ENCODE results near the gene DNAH3. TPM values are rescaled to one million over a fixed set of nuclear protein-coding genes. Genes with fewer than 3 reads are reported as not detected.
"Not testable (repeated sequence)": the region's sequence is repeated elsewhere in the genome, so short reads cannot be mapped to it uniquely, and the experiment has no call there.

Gene DNAH3
- total and polyA plus RNA-seq, 2 of the 8 experiments (the other 6 are each of a cell fraction or from before 2014, with no cell fraction given): 0.57 to 0.71 TPM

DNA sequence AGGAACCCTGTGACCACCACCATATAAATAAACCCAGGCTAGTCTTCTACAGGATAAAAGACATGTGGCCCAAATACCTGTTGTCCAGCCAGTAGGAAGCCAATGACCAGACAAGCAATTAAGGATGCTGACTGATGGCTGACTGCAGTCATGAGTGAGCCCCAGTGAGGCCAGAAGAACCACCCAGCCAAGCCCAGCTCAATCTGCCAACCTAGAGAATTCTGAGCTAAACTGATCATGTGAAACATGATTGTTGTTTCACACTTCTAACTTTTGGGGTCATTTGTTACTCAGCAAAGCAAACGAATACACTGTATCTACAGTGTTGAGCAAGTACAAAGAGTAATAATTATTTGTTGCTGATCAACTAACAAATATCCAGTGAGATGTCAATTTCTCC is 86.4 kb downstream of the DNAH3 start (continued):
- TF ChIP-seq, protein P1, sequence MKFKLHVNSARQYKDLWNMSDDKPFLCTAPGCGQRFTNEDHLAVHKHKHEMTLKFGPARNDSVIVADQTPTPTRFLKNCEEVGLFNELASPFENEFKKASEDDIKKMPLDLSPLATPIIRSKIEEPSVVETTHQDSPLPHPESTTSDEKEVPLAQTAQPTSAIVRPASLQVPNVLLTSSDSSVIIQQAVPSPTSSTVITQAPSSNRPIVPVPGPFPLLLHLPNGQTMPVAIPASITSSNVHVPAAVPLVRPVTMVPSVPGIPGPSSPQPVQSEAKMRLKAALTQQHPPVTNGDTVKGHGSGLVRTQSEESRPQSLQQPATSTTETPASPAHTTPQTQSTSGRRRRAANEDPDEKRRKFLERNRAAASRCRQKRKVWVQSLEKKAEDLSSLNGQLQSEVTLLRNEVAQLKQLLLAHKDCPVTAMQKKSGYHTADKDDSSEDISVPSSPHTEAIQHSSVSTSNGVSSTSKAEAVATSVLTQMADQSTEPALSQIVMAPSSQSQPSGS (IDR thresholded peaks at IDR 0.05; ENCODE audit: low read length): no peak
- TF ChIP-seq JUN (IDR thresholded peaks at IDR 0.05; ENCODE audit: low read depth, low read length): no peak

- H4K20me1 ChIP-seq (replicated peaks in 1 of 2; ENCODE audit: control insufficient read depth in 1 of 2, insufficient read depth in 2 of 2, low read length in 2 of 2); H3K18ac ChIP-seq (ENCODE audit: extremely low read depth, low read length); H3K23ac ChIP-seq (ENCODE audit: insufficient read length); H4K8ac ChIP-seq (ENCODE audit: extremely low read depth, insufficient read depth, low read length); H4K91ac ChIP-seq (replicated peaks; ENCODE audit: insufficient read length, low read length); H2BK15ac ChIP-seq (ENCODE audit: low read length); H3K56ac ChIP-seq (replicated peaks; ENCODE audit: insufficient read length, low read depth, low read length); H3K27me3 ChIP-seq (replicated peaks in 1 of 4; ENCODE audit: control insufficient read depth in 3 of 4, extremely low read depth in 1 of 4, insufficient read depth in 3 of 4, low read length in 3 of 4); H2AK5ac ChIP-seq (ENCODE audit: low read depth, low read length); H2BK120ac ChIP-seq (replicated peaks; ENCODE audit: low read depth, low read length); H3K23me2 ChIP-seq (ENCODE audit: low read depth, low read length); H2BK20ac ChIP-seq (ENCODE audit: low read length); H3K27ac ChIP-seq (ENCODE audit: low read depth, low read length); H4K5ac ChIP-seq (ENCODE audit: insufficient read length, low read depth, low read length); H2BK12ac ChIP-seq (ENCODE audit: low read depth, low read length); H3K14ac ChIP-seq (ENCODE audit: insufficient read length); H3K4me3 ChIP-seq (ENCODE audit: extremely low read depth in 1 of 4, insufficient read depth in 2 of 4, low read depth in 3 of 4, low read length in 4 of 4); H3K9ac ChIP-seq (replicated peaks in 1 of 4; ENCODE audit: extremely low read depth in 1 of 4, low read depth in 3 of 4, low read length in 3 of 4); H2AFZ ChIP-seq (ENCODE audit: low read length); H3K36me3 ChIP-seq (ENCODE audit: control insufficient read depth in 2 of 4, insufficient read depth in 4 of 4, low read length in 3 of 4); H3K4me1 ChIP-seq (replicated peaks in 1 of 4; ENCODE audit: control insufficient read depth in 3 of 4, insufficient read depth in 4 of 4, low read length in 3 of 4); H3K4me2 ChIP-seq (ENCODE audit: insufficient read depth in 1 of 2, low read depth in 2 of 2, low read length in 2 of 2); H3K4ac ChIP-seq (replicated peaks; ENCODE audit: insufficient read length, low read depth, low read length); POLR2A ChIA-PET (ENCODE audit: partially characterized antibody); H3K79me2 ChIP-seq (ENCODE audit: control insufficient read depth in 1 of 2, insufficient read depth in 2 of 2, low read length in 2 of 2); H3K79me1 ChIP-seq (ENCODE audit: low read depth, low read length); H2BK5ac ChIP-seq (ENCODE audit: low read depth, low read length); FAIRE-seq; H3K9me3 ChIP-seq (ENCODE audit: insufficient read depth in 2 of 2, low read depth in 1 of 2, low read length in 1 of 2); DNase-seq (ENCODE audit: low read depth in 1 of 2, low spot score in 2 of 2): not testable (repeated sequence)
- CTCF ChIA-PET (ENCODE audit: partially characterized antibody): interaction anchor here (0.9 to 2.4 kb wide), 4 partner anchors 14 to 62 kb away, joined by 3 to 6 read pairs (median 3); no protein-coding TSS in a partner anchor
- 95% methylated on average over 6 of the region's 6 CpGs; no CpG with 5 or more reads in 1 of the 2 experiments for WGBS, 2 experiments (ENCODE audit: extremely low coverage in 1 of 2, insufficient coverage in 1 of 2, insufficient read length in 1 of 2, insufficient replicate concordance in 2 of 2, low coverage in 1 of 2, low lambda C conversion rate in 2 of 2, missing lambda C conversion rate in 1 of 2)
Observed at GRCh38 chr16:21063314-21063713, 87.3 kb downstream of the DNAH3 start.

Measured in H1 (cell line).